Spinal cord (tissue), 10 donors: ENCODE data around the gene MCTP2. TPM values are rescaled to one million over a fixed set of nuclear protein-coding genes. Genes with fewer than 3 reads are reported as not detected.
"Not testable (repeated sequence)": the region's sequence is repeated elsewhere in the genome, so short reads cannot be mapped to it uniquely, and the experiment has no call there.

Experiments used
- DNase-seq, 6 donors: peaks; one replicate each; pipeline versions ENCODE4 v3.0.0 to v3.0.0-alpha.2; 2013 to 2015; ENCODE audit warnings: low spot score in 6 of 6, low read depth in 4 of 6
- H3K27ac ChIP-seq: one replicate; pipeline ENCODE4 v1.5.1; 2013; ENCODE audit warnings: low read depth, low read length, control low read depth
- H3K27me3 ChIP-seq: one replicate; pipeline ENCODE4 v1.6.1; 2013; ENCODE audit warnings: low read length; ENCODE audit not compliant: control insufficient read depth, insufficient read depth
- H3K36me3 ChIP-seq: one replicate; pipeline ENCODE4 v1.6.1; 2013; ENCODE audit warnings: low read length; ENCODE audit not compliant: control insufficient read depth, insufficient read depth
- H3K4me1 ChIP-seq: one replicate; pipeline ENCODE4 v1.6.1; 2013; ENCODE audit warnings: low read length; ENCODE audit not compliant: control insufficient read depth, insufficient read depth
- H3K4me3 ChIP-seq: one replicate; pipeline ENCODE4 v1.5.1; 2013; ENCODE audit warnings: low read depth, low read length, control low read depth
- H3K9me3 ChIP-seq: one replicate; pipeline ENCODE4 v1.6.1; 2013; ENCODE audit warnings: low read length; ENCODE audit not compliant: control insufficient read depth, insufficient read depth
- WGBS: methylation state at CpG from one replicate; pipeline ENCODE4 v1.1.5; 2013; ENCODE audit warnings: missing lambda C conversion rate; ENCODE audit not compliant: insufficient coverage; 5-methylcytosine and 5-hydroxymethylcytosine counted together
- polyA plus RNA-seq, 2 donors: library from polyadenylated mRNA; unstranded; fragments of 120-200 nt; gene quantifications; one replicate each; pipeline ENCODE4 v1.2.1, GENCODE V29; 2013; ENCODE audit not compliant: insufficient read length in 2 of 2
- total RNA-seq, 2 donors: library from RNA; depleted of rRNA in 1 of 2; stranded (reverse); fragments of 120-200 nt in 1 of 2; fragments of >200 nt in 1 of 2; gene quantifications; one replicate each; pipeline versions ENCODE4 v1.2.3 to v1.2.4, GENCODE V29; 2013 to 2014
- donor health status: healthy.

Gene MCTP2
- total and polyA plus RNA-seq, 4 donors, result 0.76 to 12.4 (median 4.1) TPM

DNA sequence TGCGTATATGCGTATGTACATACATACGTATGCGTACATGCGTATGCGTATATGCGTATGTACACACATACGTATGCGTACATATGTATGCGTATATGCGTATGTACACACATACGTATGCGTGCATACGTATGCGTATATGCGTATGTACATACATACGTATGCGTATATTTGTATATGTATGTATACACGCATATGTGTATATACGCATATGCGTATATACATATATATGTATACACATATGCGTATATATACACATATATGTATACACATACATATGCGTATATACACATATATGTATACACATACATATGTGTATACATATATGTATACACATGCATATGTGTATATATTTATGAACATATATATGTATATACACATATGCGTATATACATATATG lies 12.1 kb downstream of the MCTP2 start:
- no peaks in the 10 kb centered on the region for H3K27me3 ChIP-seq
- WGBS, result over 99% methylated on average over 11 of the region's 24 CpGs
- H3K4me1 ChIP-seq, result no peaks in the 10 kb centered on the region
- DNase-seq, result no peak
- no peak overlapping the region for H3K4me3 ChIP-seq
- no peaks in the 10 kb centered on the region for H3K36me3 ChIP-seq
- no peak overlapping the region for H3K27ac ChIP-seq
- H3K9me3 ChIP-seq, result no peaks in the 10 kb centered on the region

DNA sequence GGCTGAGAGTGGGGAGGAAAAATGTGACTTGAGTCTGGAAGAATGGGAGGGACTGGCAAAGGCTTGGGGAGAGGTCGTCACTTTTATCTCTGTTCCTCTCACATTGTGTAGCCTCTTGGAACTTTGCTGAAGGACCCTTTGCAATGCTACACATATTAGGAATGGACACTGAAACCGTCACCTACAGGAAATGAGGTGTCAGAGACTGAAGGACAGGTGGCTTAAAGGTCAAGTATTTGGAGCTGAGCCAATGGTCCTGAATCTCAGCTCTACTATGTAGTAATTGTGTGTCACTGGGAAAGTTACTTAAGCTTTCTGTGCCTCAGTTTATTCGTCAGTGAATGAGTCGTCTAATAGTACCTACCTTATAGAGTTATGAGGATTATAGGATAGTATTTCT lies 14.7 kb downstream of the MCTP2 start:
- Histone ChIP-seq H3K27me3 (no peaks in the 10 kb centered on the region), H3K27ac (no peak overlapping the region), H3K4me3 (no peak overlapping the region), H3K4me1 (no peaks in the 10 kb centered on the region), H3K36me3 (no peaks in the 10 kb centered on the region), H3K9me3 (no peaks in the 10 kb centered on the region)
- DNase-seq, result no peak
- WGBS, result 100% methylated on average over 1 of the region's 4 CpGs

DNA sequence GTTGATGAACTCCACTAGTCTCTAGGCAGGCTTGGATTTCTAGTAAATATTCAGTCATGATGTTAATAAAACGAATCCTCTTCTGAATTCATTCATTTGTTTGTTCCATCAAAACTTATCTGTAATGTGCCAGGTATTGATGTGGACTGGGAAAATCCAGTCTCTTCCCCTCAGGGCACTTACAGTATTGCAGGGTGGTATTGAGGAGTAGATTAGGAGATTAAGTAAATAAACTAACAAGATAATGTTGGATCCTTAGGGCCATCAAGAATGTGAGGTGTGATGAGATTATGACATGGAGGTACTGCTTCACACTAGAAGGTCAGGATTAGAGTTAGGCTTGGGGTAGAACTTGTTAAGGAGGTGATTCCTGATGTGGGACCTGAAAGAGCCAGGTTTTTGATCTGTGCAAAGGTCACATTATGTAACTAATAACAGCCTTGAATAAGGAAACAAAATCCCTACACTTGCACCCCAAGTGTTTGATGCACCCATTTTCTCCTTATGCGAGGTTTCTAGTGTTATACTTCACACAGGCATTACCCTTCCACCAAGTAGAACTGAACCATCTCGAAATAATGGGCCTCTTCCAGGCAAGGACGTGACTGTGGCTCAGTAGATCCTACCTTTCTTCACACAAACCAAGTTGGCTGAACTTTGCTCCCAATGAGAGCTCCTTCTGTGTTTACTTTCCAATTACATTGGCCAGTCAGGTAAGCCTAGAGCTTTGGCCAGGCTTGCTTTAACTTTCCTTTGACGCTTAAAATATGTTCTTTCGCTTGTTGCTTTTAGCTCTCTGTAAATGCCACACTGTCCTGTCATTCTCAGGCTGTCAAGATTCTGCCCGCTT lies 16.7 kb downstream of the MCTP2 start:
- H3K27me3 ChIP-seq, result no peaks in the 10 kb centered on the region
- H3K4me1 ChIP-seq, result no peaks in the 10 kb centered on the region
- H3K4me3 ChIP-seq, result no peak overlapping the region
- DNase-seq, result no peak
- 94% methylated on average over 5 of the region's 7 CpGs for WGBS
- no peaks in the 10 kb centered on the region for H3K36me3 ChIP-seq
- no peaks in the 10 kb centered on the region for H3K9me3 ChIP-seq
- no peak overlapping the region for H3K27ac ChIP-seq

DNA sequence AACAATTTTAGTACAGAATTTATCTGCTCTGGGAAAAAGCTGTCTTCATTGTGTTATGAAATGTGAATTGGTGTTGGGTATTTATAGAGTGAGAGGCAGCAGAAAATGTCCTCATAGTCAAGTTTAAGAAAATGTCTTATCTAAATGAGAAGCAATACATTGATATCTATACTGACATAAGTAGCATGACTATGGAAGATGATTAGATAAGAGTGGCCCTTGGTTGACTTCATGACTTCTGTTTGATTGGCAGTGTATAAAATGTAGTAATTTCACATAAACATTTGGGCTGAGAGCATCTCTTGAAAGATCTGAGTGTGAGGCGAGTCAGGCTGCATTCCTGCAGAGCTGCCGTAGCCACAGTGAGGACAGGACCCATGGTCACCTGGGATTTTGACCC lies 19.4 kb downstream of the MCTP2 start:
- H3K27ac ChIP-seq, result no peak overlapping the region
- no peaks in the 10 kb centered on the region for H3K27me3 ChIP-seq
- no peak overlapping the region for H3K4me3 ChIP-seq
- no peak for DNase-seq
- no peaks in the 10 kb centered on the region for H3K9me3 ChIP-seq
- no peaks in the 10 kb centered on the region for H3K4me1 ChIP-seq
- WGBS, result no CpG with 5 or more reads among the region's 2 CpGs
- no peaks in the 10 kb centered on the region for H3K36me3 ChIP-seq

DNA sequence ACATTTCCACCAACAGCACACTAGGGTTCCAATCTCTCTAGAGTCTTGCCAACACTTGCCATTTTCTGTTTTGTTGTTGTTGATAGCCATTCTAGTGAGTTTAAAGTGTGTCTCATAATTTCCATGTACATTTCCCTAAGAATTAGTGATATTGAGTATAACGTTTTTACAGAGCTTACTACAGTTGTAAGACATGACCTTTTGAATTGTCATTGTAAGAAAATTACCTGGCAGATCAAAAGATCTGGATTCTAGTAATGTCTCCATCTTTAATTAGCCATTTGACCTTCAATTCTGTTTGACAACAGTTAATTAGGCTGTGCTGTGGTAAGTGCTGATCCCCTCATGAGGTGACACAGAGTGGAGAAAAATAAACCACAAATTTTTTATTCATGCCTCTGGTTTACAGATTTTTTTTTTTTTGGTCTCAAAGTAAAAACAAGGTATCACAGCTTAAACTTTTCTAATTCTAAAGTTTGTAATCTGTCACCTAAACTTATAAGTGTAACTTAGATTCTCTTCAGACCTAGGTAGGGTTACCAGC lies 20.9 kb downstream of the MCTP2 start:
- no peaks in the 10 kb centered on the region for H3K36me3 ChIP-seq
- no CpG with 5 or more reads among the region's 1 CpG for WGBS
- no peaks in the 10 kb centered on the region for H3K27me3 ChIP-seq
- H3K27ac ChIP-seq, result no peak overlapping the region
- no peaks in the 10 kb centered on the region for H3K9me3 ChIP-seq
- H3K4me3 ChIP-seq, result no peak overlapping the region
- no peak for DNase-seq
- H3K4me1 ChIP-seq, result no peaks in the 10 kb centered on the region

DNA sequence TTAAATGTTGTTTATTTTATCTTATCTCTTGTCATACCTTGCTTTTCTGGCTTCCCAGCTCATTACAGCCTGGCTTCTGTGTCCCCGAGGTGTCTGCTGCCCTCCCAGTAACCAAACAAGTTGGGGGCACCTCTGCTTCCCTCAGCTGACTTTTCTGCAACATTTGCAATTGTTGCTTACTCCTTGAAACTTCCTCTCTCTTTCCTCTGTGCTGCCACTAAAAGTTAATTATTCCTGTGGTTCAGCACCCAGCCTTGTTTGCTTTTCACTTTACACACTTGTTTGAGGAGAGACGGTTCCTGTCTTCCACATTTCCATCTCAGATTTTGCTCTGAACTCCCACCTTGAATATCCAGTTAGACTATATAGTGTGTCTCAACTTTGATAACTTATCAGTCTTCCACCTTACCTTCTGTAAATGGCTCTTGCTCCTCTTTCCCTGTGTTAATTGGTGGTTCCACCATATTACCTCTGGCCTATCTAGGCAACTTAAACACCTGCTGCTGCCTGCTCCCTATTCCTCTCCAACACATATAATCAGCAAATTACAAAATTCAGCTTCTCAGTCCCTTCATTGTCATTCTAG lies 21.6 kb downstream of the MCTP2 start:
- WGBS, result 83% methylated on average over 1 of the region's 2 CpGs
- H3K27ac ChIP-seq, result no peak overlapping the region
- H3K4me3 ChIP-seq, result no peak overlapping the region
- H3K36me3 ChIP-seq, result no peaks in the 10 kb centered on the region
- no peaks in the 10 kb centered on the region for H3K9me3 ChIP-seq
- no peaks in the 10 kb centered on the region for H3K4me1 ChIP-seq
- DNase-seq, result no peak
- H3K27me3 ChIP-seq, result no peaks in the 10 kb centered on the region

DNA sequence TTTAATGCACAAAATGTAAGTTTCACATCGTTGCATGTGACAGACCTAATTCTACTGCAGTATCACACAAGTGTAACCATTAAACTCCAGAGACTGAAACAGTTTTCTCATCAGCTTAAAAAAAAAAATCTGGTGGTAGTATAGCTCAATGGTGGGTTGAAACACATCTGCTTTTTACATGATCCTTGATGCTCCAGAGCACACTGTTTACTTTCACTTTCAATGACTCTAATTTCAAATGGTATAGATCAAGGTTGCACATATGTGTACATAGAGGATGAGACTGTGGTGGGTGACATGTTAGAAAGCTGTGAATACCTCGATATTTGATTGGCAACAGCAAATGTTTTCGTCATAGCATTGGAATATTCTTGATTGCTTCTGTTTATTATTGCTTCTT lies 22.4 kb downstream of the MCTP2 start:
- DNase-seq, result no peak
- Histone ChIP-seq H3K27me3 (no peaks in the 10 kb centered on the region), H3K36me3 (no peaks in the 10 kb centered on the region), H3K27ac (no peak overlapping the region), H3K4me3 (no peak overlapping the region), H3K9me3 (no peaks in the 10 kb centered on the region), H3K4me1 (no peaks in the 10 kb centered on the region)
- WGBS, result no CpG with 5 or more reads among the region's 3 CpGs

DNA sequence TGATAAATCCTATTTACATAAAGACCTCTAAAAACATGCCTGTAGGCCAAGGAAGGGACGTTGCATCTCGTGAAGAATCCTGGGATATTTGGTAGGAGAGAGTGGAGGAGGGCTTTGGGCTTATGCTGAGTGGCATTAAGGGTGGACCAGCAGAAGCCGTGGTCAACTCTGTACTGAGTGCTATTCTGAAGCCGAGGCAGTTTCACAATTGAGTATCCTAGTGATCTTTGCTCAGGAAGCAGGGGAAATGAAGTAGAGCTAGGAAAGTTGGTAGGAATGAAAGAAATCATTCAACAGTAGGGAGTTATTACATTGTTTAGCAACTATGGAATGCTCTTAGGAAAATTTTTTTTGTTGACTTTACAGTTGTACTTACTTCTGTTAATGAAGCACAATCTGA lies 24.2 kb downstream of the MCTP2 start:
- WGBS, result 85% methylated on average over 4 of the region's 4 CpGs
- H3K36me3 ChIP-seq, result no peaks in the 10 kb centered on the region

DNA sequence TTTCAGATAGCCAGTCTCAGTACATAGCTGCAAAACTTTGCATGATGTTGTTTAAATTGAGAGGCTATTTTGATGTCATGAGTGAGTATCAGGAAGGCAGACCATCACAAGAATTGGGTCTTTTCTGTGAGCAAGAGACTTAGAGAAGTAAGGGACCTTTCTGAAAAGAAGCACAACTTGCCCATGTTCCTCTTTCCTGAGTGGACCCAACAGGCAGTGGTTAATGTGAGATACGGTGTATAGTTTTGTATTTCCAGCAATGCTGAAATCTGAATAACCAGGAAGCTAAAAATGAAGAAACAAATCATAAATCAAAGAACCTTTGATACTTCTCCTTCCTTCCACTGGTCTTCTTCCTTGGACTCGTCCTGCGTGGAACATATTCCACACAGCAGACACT lies 25.1 kb downstream of the MCTP2 start:
- H3K27ac ChIP-seq, result no peak overlapping the region
- WGBS, result 80% methylated on average over 2 of the region's 3 CpGs
- H3K4me1 ChIP-seq, result no peaks in the 10 kb centered on the region
- DNase-seq, result no peak
- no peaks in the 10 kb centered on the region for H3K27me3 ChIP-seq
- H3K4me3 ChIP-seq, result no peak overlapping the region
- no peaks in the 10 kb centered on the region for H3K36me3 ChIP-seq
- H3K9me3 ChIP-seq, result no peaks in the 10 kb centered on the region

More for the DNA sequence above, 24.2 kb downstream of the MCTP2 start:
- Histone ChIP-seq H3K9me3 (no peaks in the 10 kb centered on the region), H3K27me3 (no peaks in the 10 kb centered on the region), H3K27ac (no peak overlapping the region), H3K4me3 (no peak overlapping the region), H3K4me1 (no peaks in the 10 kb centered on the region)
- DNase-seq, result no peak

DNA sequence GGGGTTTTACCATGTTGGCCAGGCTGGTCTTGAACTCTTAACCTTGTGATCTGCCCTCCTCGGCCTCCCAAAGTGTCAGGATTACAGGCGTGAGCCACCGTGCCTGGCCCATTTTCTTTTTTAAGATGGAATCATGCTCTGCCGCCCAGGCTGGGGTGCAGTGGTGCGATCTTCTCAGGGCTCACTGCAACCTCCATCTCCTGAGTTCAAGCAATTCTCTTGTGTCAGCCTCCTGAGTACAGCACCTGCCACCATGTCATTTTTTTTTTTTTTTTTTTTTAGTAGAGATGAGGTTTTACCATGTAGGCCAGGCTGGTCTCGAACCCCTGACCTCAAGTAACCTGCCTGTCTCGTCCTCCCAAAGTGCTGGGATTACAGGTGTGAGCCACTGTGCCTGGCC lies 26.4 kb downstream of the MCTP2 start:
- H3K36me3 ChIP-seq, H3K9me3 ChIP-seq, H3K4me1 ChIP-seq, H3K27ac ChIP-seq, H3K4me3 ChIP-seq, H3K27me3 ChIP-seq, DNase-seq: not testable (repeated sequence)
- WGBS, result 96% methylated on average over 4 of the region's 7 CpGs
